K562 (cell line): ENCODE measurements around the gene DDX55. TPM values are rescaled to one million over a fixed set of nuclear protein-coding genes. Genes with fewer than 3 reads are reported as not detected.
A peak's percentile ranks its signal among the peaks of the same experiment; 100 is the strongest.

Experiments used
- BDP1 ChIP-seq: IDR thresholded peaks from 3 replicates; pipeline ENCODE4 v1.6.1; 2011; ENCODE audit not compliant: insufficient read length, insufficient read depth
- FOSL1 ChIP-seq: fragments of 200-800 bp; sonication (Bioruptor generic); conservative IDR thresholded peaks from 2 replicates; pipeline ENCODE4 v1.6.1; 2016; ENCODE audit warnings: missing genetic modification characterization, missing compliant biosample characterization
- HDGF ChIP-seq: fragments of 450-650 bp; IDR thresholded peaks from 2 replicates; pipeline ENCODE4 v1.6.1; 2016
- JUN ChIP-seq, 2 experiments: sonication (generic) in 1 of 2; formaldehyde crosslinking in 1 of 2; IDR thresholded peaks; 2 replicates each; pipeline versions ENCODE4 v1.6.1 to v1.8.0; 2012 to 2022; ENCODE audit warnings: borderline replicate concordance in 2 of 2, mild to moderate bottlenecking in 2 of 2, improper control_type of control experiment in 1 of 2, low read depth in 1 of 2, low read length in 1 of 2, missing genetic modification reagents in 1 of 2
- KAT8 ChIP-seq: fragments of 450-650 bp; IDR thresholded peaks from 2 replicates; pipeline ENCODE4 v1.6.1; 2016; ENCODE audit warnings: low read depth, mild to moderate bottlenecking
- SMAD3 ChIP-seq: fragments of 450-650 bp; formaldehyde crosslinking; conservative IDR thresholded peaks from 2 replicates; pipeline ENCODE4 v1.4.0; 2020; ENCODE audit warnings: mild to moderate bottlenecking
- SP2 ChIP-seq: IDR thresholded peaks from 2 replicates; pipeline ENCODE4 v1.6.1; 2011; ENCODE audit warnings: mild to moderate bottlenecking, low read depth, low read length, moderate library complexity; ENCODE audit not compliant: poor library complexity, severe bottlenecking; ENCODE audit errors: extremely low read depth
- TCF7L2 ChIP-seq: fragments of 150-350 bp; IDR thresholded peaks from 2 replicates; pipeline ENCODE4 v1.6.1; 2016; ENCODE audit warnings: low read depth, mild to moderate bottlenecking, low read length, moderate library complexity
- YBX1 ChIP-seq: fragments of 450-650 bp; IDR thresholded peaks from 2 replicates; pipeline ENCODE4 v1.7.1; 2016; ENCODE audit warnings: mild to moderate bottlenecking
- YY1 ChIP-seq, 3 experiments: IDR thresholded peaks; 2 replicates each; pipeline ENCODE4 v1.6.1; 2011; ENCODE audit warnings: low read length in 2 of 3, mild to moderate bottlenecking in 2 of 3, moderate library complexity in 2 of 3, borderline replicate concordance in 1 of 3, control low read depth in 1 of 3, low read depth in 1 of 3; ENCODE audit not compliant: insufficient read depth in 3 of 3, insufficient replicate concordance in 2 of 3, control insufficient read depth in 1 of 3, insufficient read length in 1 of 3; ENCODE audit errors: extremely low read depth in 1 of 3
- ZKSCAN1 ChIP-seq: fragments of 150-350 bp; IDR thresholded peaks from 2 replicates; pipeline ENCODE4 v1.6.1; 2016; ENCODE audit warnings: low read depth, low read length
- ZMIZ1 ChIP-seq, 2 experiments: fragments of 150-350 bp in 1 of 2; IDR thresholded peaks; 2 replicates each; pipeline ENCODE4 v1.6.1; 2012 to 2016; ENCODE audit warnings: low read depth in 2 of 2, low read length in 2 of 2, mild to moderate bottlenecking in 1 of 2, moderate library complexity in 1 of 2
- ZNF253 ChIP-seq: fragments of 250-450 bp; sonication (Bioruptor Pico); conservative IDR thresholded peaks from 2 replicates; pipeline ENCODE4 v1.6.1; 2021; ENCODE audit warnings: mild to moderate bottlenecking
- ZNF316 ChIP-seq: fragments of 450-650 bp; IDR thresholded peaks from 2 replicates; pipeline ENCODE4 v1.6.1; 2016
- ZNF324 ChIP-seq: fragments of 250-450 bp; sonication (Bioruptor Pico); IDR thresholded peaks from 2 replicates; pipeline ENCODE4 v1.4.0; 2020; ENCODE audit warnings: mild to moderate bottlenecking
- ZNF75A ChIP-seq: fragments of 450-650 bp; formaldehyde crosslinking; IDR thresholded peaks from 2 replicates; pipeline ENCODE4 v1.4.0; 2020; ENCODE audit warnings: mild to moderate bottlenecking
- polyA plus RNA-seq, 8 experiments: library from polyadenylated mRNA; depleted of rRNA in 4 of 8; stranded (reverse) in 5 of 8; unstranded in 3 of 8; fragments of >200 nt; fragmentation: Nextera tagmentation in 2 of 8; fragmentation: Illumina TruSeq in 1 of 8; extraction: Ambion mirVana in 2 of 8; extraction: Trizol in 1 of 8; gene quantifications; 2 replicates each; pipeline versions ENCODE4 v1.2.1 to v1.2.3, GENCODE V29; 2011 to 2014; ENCODE audit warnings: inconsistent platforms in 1 of 8, missing spikeins in 1 of 8
- total RNA-seq, 7 experiments: library from RNA; depleted of rRNA in 6 of 7; stranded (reverse); fragments of >200 nt in 6 of 7; fragmentation: Illumina TruSeq in 2 of 7; extraction: Trizol in 2 of 7; gene quantifications; 2 replicates each; pipeline versions ENCODE4 v1.2.1 to v1.2.3, GENCODE V29; 2011 to 2021; ENCODE audit warnings: low replicate concordance in 1 of 7
- TF ChIP-seq, protein P1 (sequence below): sonication (generic); formaldehyde crosslinking; IDR thresholded peaks from 2 replicates; pipeline ENCODE4 v1.9.0; 2022; ENCODE audit warnings: mild to moderate bottlenecking, missing genetic modification reagents
- TF ChIP-seq, protein P2 (sequence below): fragments of 450-650 bp; formaldehyde crosslinking; IDR thresholded peaks from 2 replicates; pipeline ENCODE4 v1.4.0; 2022; ENCODE audit warnings: missing genetic modification characterization

Gene DDX55
- total and polyA plus RNA-seq, 9 of the 15 experiments (the other 6 are each of a cell fraction or from before 2014, with no cell fraction given), result 10.6 to 71.0 (median 60.9) TPM

DNA sequence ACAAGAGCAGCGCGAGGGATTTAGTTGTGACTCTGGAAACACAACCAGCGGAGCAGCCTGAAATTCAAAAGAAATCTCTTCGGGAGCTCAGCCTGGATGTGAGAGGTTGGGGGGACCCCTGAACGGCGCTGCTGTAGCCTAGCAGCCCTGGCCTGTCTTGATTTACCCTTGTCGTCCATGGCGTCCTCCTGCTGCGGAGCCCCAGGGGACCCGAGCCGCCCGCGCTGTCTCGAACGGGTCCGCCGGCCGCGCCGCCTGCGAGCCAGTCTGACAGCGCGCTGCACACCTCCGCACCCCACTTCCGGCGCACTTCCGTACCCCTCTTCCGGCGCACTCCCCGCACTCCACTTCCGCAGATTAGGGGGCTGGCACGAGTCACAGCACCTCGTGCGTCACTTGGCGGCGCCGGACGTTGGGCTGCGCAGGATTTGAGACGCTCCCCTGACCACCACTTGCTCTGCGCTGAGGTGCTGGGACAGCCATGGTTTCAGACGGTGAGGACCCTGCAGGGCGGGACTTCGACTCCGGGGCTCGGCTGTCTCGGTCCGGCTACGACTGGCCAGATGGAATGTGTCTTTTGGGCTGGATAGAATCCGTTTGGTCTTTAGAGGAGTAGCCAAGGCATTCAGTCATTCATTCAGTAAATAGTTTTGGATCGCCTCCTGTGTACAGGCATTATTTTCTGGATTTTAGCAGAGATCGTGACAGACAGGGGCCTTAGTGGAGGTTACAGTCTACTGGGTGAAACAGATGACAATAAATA lies 31.7 kb downstream of the DDX55 start, which contains the start of the genes EIF2B1 and GTF2H3 (continued):
- TF ChIP-seq ZKSCAN1 (peak; percentile 85), YBX1 (no peak), ZNF75A (CRISPR knock-in tag) (no peak), SP2 (no peak), BDP1 (no peak), FOSL1 (tag) (peak; percentile 66), YY1 (IDR thresholded peaks at IDR 0.05; ENCODE audit: borderline replicate concordance in 1 of 3, control insufficient read depth in 1 of 3, extremely low read depth in 1 of 3, insufficient read depth in 3 of 3, insufficient read length in 1 of 3, insufficient replicate concordance in 2 of 3, low read depth in 1 of 3, low read length in 2 of 3) (peak; percentile 55 to 93 (median 88)), ZNF324 (CRISPR knock-in tag) (no peak), ZMIZ1 (IDR thresholded peaks at IDR 0.05; ENCODE audit: low read depth in 2 of 2, low read length in 2 of 2) (peak in 1 of 2 experiments; percentile 75; a peak in 2 of 4 replicates), SMAD3 (CRISPR knock-in tag) (no peak), TCF7L2 (no peak), HDGF (no peak), ZNF253 (CRISPR knock-in tag) (no peak), KAT8 (no peak), ZNF316 (no peak), JUN (IDR thresholded peaks at IDR 0.05; ENCODE audit: borderline replicate concordance, low read depth, low read length) (peak; percentile 92), JUN (CRISPR knock-in tag; IDR thresholded peaks at IDR 0.05; ENCODE audit: borderline replicate concordance) (no peak)
- TF ChIP-seq, protein P1, sequence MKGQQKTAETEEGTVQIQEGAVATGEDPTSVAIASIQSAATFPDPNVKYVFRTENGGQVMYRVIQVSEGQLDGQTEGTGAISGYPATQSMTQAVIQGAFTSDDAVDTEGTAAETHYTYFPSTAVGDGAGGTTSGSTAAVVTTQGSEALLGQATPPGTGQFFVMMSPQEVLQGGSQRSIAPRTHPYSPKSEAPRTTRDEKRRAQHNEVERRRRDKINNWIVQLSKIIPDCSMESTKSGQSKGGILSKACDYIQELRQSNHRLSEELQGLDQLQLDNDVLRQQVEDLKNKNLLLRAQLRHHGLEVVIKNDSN (CRISPR knock-in tag), result peak; percentile 61; the same call in 1 of the 2 replicates
- TF ChIP-seq, protein P2, sequence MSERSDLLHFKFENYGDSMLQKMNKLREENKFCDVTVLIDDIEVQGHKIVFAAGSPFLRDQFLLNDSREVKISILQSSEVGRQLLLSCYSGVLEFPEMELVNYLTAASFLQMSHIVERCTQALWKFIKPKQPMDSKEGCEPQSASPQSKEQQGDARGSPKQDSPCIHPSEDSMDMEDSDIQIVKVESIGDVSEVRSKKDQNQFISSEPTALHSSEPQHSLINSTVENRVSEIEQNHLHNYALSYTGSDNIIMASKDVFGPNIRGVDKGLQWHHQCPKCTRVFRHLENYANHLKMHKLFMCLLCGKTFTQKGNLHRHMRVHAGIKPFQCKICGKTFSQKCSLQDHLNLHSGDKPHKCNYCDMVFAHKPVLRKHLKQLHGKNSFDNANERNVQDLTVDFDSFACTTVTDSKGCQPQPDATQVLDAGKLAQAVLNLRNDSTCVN (CRISPR knock-in tag), result no peak
